Measurements from ENCODE around the gene HSD17B7.
"Not testable (repeated sequence)": the region's sequence is repeated elsewhere in the genome, so short reads cannot be mapped to it uniquely, and the experiment has no call there.

The HSD17B7 gene

DNA sequence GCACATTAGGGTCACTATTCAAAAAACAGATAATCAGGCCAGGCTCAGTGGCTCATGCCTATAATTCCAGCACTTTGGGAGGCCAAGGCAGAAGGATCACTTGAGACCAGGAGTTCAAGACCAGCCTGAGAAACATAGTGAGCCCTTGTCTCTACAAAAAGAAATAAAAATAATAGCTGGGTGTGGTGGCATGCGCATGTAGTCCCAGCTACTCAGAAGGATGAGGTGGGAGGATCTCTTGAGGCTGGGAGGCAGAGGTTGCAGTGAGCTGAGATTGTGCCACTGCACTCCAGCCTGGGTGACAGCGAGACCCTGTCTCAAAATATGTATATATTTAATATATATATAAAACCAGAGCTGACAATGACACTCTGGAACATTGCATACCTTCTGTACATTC, 21.9 kb downstream of the HSD17B7 start:
- not testable (repeated sequence) for DNase-seq (ENCODE audit: low read depth)

DNA sequence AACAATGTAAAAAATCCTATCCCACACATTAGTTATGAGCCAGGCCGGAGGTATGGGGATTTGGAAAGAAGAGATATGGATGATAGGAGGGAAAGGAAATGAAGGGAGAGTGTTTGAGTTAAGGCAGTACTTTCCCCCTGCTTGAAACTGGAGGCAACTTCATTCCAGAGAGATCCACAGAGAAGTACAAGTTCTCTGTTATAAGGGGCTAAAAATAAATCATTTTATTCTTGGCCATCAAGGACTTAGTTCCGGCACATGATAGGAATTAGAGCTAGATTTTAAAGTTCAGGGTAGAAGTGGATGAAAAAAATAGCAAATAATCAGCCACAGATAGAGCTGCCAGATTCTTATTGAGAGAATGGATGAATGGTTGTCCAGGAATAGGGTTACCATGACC, 27.6 kb downstream of the HSD17B7 start:
- DNase-seq (ENCODE audit: low read depth) = not testable (repeated sequence)

DNA sequence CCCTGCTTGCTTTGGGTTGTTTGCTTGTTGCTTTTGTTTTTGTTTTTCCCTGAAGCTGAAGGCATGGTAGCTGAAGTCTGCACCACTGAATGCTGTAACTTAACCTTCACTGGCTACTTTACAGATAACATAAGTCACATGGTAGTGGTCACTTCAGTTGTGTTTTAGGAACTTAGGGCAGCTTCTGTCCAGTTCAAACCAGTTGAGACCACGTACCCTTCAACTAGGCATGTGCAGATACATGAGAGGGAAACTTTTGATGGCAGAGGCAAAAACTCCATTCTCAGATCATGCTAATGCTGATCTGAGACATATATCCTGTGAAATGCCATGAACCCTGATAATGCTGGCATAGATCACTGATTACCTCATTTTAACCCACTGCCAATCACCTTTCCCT, 28.2 kb downstream of the HSD17B7 start:
- not testable (repeated sequence) for DNase-seq (ENCODE audit: low read depth)

DNA sequence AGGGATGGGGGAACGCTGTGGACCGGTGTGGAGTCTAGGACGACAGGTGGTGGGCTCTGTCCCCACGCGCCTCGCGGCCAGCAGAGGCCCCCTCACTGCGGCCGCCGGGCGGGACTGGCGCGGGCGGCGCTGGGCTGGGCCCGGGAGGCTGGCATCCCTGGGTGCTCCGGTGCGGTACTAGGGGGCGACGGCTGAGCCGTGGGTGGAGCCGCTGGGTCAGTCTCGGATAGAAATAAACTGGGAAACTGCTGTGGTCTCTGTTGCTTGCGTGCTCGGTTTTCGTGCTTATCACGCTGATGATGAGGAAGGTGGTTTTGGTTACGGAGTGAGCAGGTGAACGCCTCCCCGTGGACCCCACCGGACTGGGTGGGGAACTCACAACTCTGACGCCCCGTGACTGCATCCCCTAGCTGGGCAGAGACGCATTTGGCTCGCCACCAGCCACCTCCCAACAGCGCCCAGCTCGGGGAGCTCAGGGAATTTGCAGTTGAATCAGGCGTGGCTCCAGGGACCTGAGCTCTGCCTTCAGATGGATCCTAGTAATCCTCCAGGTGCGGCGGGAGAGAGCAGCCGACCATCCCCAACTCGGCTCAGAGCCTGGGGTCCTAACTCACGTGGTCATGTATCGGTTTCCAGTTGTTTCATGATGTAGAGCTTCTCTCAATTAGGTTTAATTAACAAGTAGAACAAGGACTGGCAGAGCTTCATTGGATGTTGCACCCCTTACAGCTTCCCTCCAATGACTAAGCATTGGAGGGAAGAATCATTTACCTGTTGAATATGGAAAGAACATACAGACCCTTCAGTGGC, 32.1 kb downstream of the HSD17B7 start:
- no peak for DNase-seq (ENCODE audit: low read depth)

DNA sequence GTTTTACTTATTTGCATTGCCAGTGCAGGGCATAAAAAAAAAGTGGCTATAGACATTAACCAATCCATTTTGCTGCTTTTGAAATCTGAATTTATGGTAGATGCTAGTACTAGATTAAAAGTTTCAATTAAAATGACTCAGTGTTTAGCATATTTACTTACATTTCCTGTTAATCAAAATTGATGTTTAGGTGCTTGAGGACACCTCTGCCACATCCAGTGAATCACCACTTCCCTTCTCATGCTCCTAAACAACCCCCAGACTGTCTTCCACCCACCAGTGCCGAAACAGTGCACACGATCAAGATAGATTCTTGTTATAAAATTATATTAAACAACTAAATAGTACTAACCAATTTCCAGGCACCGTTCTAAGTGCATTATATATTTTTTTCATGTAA, 32.7 kb downstream of the HSD17B7 start:
- DNase-seq (ENCODE audit: low read depth) = no peak

DNA sequence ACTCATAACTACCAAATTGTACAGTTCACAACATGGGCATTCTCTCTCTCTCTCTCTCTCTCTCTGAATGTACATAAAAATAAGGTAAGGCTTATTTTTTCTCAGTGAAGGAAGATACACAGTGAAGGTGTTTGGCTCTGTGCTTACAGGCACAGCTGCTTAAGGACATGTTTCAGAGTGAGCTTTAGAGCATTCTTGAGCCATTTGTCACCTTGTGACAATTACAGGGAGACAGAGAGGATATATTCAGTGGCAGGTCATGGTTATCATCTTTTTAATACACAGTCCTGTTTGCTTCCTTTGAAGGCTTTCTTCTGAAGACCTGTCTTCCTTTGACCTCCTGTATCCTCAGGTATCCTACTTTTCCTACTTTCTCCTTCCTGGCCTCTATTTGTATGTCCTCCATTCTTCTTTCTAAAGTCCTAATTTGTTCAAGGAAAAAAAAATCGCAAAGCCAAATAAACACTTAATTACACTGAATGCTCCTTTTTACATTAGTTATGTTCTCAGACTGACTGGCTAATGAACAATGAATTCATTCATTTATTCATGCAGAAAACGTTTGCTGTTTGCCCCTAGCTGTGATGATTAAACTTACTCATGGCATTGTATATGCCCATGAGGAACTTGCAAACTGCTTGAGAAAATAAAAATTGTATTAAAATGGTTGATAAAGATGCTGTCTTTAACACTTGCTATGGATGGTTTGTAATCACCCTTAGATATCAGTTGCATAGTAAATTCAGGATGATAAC, 33.4 kb downstream of the HSD17B7 start:
- DNase-seq (ENCODE audit: low read depth) = no peak

DNA sequence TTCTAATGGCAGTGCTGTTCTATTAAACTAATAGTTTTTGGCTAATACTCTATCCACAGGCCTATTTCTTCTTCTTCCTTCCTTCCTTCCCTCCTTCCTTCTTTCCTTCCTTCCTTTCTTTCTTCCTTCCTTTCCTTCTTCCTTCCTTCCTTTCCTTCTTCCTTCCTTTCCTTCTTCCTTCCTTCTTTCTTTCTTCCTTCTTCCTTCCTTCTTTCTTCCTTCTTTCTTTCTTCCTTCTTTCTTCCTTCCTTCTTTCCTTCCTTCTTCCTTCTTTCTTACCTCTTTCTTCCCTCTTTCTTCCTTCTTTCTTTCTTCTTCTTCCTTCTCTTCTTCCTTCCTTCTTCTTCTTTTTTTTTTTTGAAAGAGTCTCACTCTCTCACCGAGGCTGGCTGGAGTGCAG, 38.8 kb downstream of the HSD17B7 start:
- DNase-seq (ENCODE audit: low read depth) = no peak

DNA sequence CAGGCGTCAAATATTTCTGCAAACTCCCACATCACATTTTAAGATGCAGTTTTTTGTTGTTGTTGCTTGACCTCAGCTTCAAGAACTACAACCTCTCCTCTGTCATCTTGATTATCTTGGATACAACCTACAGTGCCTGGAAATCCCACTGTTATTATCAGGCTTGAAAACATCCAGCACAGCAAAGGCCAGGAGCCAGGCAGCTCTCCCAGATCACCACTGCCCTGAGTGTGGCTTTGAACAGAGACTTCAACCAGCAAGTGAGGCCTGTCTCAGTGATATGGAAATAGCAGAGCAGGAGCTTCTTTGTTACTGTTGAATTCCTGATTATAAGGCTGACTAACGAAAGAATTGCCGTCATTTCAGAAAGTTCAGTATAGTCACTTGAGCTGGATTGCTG, 42.0 kb downstream of the HSD17B7 start:
- no peak for DNase-seq (ENCODE audit: low read depth)

DNA sequence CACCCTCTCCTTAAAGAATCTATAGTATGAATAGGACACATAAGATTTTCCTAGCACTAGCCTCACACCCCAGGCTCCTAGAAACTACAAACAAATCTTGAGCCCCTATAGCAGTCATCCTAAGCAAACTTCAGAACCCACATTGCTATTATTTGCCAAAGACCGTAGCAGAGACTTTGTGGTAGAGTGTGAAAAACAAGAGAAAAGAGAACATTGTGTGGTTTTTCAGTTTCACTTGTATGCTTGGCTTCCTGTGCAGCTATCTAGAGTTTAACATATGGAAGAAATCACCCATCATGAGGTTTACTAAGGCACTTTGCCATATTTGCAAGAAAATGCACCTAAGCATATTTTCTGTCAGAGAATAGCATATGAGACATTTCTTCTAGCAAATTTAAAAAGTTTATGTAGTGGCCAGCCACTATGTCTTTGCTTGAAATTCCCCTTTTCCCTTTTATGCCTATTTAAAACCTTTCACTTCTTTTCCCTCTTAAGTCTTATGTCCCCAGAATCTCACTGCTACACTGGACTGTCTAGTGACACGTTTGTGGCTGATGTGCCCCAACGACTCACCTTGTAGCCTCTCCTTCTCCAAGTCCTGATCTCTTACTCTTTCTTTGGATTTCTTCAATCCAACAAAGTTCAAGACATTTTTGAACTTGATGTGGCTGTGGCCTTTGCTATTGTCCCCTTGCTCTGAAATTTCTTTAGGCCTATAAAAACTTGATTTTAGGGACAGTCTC, 44.8 kb downstream of the HSD17B7 start:
- DNase-seq (ENCODE audit: low read depth) = no peak

DNA sequence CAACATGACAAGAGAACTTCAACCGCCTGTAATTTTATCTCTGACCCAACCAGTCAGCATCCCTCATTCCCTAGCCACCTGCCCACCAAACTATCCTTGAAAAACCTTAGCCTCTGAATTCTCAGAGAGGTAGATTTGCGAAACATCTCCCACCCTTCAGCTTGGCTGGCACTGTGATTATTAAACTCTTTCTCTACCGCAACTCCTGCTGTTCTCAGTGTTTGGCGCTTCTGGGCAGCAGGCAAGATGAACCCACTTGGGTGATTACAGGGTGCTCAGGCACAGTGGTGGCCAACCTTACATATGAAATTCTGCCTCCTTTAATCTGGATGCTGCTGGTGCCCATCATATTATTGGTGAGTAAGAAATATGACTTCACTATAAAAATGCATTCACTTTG, 48.4 kb downstream of the HSD17B7 start:
- no peak for DNase-seq (ENCODE audit: low read depth)

DNA sequence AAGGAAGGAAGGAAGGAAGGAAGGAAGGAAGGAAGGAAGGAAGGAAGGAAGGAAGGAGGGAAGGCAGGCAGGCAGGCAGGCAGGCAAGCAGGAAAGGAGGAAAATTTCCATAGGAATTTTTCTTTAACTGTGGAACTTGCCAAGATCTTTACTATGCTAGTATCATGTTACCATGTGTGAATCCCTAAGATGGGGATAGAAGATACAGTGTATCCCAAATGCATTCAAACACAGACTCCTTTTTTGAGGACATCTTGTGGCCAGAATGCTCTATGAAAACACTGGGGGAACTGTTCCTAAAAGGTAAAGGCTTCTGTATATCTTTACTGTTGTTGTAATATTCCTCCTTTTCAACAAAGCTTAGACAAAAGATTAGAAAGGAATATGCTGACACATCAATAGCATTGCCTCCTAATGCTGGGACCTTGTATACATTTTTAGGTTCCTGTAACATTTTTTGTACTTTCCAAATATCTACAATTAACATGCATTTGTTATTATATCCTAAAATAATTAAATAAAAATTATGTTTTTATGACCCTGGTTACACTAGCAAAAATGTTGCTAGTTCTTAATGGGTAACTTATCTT, 49.8 kb downstream of the HSD17B7 start:
- DNase-seq (ENCODE audit: low read depth) = no peak

DNA sequence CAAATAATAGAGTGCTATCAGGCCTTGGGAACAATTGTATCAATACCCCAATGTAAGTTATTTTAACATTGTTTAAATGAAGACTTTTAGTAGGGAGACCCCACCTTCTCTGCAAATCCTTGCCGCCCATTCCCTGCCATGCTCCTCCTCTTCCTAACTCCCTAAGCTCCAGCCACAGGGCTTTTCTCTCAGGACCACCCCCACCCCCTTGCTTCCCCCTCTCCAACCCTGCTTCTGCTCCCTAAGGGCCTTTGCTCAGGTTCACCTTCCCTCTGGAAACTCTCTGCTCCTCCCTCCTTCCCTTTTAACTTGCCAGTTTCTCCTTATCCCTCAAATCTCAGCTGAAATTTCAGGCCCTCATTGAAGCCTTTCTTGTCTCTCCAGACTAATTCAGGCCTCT, 53.7 kb downstream of the HSD17B7 start:
- no peak for DNase-seq (ENCODE audit: low read depth)

DNA sequence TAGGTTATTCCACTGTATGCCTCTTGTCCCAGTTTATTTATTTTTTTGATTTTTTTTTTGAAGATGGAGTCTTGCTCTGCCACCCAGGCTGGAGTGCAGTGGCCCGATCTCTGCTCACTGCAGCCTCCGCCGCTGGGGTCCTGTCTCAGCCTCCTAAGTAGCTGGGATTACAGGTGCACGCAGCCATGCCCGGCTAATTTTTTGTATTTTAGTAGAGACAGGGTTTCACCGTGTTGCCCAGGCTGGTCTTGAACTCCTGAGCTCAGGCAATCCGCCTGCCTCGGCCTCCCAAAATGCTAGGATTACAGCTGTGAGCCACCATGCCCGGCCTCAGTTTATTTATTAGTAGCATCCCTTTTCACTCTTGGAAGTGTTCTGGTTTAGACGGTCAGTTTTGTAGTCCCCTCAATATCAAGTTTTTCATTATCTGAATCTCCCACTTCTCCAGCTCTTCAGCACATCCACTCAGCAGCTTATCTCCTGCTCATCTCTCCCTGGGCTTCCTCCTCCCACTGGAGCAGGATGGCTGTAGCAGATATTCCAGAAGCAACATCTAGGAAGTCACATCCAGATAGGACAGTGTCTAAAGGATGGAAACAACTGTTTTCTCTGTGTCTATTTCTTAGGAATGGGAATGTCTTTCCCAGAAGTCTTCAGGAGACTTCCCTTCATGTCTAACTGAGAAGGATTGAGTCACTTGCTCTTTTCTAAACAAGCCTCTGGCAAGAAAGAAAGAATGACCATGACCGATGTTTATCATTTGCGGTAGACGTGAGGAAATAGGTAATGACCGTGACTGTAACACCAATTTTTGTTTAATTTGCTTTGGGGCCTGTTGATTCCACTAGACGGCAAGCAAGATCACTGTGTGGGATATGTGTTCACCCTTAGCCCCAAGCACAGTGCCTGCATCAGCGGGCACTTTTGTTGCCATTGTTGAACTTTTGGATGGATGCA, 56.0 kb downstream of the HSD17B7 start:
- no peak for DNase-seq (ENCODE audit: low read depth)

DNA sequence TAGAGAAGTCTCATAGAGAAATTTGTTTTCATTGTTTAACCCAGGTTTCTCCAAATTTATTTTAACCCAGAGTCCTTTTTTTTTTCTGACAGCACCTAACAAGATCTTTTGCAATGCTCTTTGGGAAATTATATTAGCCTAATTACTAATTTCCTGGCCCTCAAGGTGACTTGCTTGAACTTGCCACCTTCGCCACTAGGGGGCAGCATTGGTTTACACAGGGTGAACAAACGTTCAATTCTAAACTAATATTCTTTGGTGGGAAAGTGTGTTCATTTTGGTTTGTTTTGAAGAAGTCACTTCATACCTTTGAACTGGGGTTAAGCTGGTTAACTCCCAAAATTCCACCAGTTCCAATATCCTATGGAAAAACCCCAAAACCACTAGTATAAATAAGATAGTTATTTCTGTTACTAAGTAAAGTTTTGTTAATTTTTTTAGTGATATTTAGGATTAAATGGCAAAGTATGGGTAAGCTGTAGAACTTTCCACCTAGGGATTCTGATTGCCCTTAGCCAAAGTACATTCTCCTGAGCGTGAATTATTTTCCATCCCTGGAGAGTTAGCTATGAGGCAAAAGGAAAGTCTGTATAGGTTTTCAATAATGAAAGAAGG, 57.4 kb downstream of the HSD17B7 start:
- DNase-seq (ENCODE audit: low read depth) = peak; percentile 54

DNA sequence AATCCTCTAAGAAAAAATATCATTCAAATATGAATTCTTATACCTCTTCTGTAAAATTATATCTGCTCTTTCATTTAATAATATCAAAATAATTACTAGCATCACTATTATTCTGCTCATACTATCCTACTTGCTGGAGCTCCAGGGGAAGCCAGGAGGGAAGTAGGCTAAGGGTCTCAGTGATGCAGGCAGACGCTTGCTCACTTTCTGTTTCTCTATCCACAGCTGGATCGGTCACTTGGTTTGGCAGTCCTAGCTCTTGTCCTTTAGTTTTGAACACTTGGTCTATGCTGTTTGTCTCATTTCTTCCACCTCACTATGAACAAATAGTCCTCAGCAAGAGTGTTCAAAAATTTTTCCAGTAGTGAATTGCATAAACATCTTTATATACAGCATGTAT, 59.2 kb downstream of the HSD17B7 start:
- DNase-seq (ENCODE audit: low read depth) = no peak

DNA sequence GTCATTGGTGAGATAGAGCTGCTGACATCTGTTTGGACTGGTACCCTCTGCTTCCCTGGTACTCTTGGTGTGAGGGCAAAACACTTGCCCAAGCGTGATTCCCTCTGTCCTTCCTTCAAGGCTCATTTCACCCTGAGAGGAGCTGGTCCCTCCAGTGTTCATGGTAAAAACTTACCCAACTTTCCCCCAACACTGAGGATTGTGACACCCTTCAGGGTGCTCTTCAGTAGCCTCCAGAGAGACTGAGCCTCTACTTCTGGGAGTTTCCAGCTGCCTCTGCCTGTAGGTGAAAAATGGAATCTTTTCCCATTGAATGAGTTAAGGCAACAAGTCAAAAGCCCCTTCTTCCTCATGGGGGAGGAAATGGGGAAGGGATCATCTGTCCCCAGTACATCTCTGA, 60.8 kb downstream of the HSD17B7 start:
- no peak for DNase-seq (ENCODE audit: low read depth)

DNA sequence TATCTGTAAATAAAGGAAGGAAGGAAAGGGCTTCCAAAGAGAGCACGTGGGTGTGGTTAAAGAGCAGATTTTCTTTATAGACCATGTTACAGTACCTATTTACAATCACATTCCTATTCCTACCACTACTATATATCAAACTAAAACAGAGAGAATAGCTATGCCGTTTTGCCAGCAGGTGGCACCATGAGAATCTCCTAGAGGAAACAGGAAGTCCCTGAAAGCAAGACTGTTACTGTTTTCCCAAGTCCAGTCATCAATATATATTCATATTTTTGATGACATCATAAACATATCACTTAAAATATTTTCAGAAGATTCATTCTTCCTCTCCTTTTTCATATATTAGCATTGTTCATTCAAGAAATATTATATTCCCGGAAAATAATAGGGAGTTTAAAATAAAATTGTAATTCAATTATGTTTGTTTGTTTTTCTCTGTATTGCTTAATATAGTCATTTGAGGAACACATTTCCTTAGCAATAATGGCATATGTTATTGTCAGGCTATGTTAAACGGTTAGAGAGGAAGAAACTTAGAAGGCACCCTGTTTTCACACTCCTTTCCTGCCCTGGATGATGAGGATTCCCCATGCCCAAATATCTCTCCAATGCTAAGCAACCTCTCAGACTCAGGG, 63.9 kb downstream of the HSD17B7 start:
- DNase-seq (ENCODE audit: low read depth) = peak; percentile 69

DNA sequence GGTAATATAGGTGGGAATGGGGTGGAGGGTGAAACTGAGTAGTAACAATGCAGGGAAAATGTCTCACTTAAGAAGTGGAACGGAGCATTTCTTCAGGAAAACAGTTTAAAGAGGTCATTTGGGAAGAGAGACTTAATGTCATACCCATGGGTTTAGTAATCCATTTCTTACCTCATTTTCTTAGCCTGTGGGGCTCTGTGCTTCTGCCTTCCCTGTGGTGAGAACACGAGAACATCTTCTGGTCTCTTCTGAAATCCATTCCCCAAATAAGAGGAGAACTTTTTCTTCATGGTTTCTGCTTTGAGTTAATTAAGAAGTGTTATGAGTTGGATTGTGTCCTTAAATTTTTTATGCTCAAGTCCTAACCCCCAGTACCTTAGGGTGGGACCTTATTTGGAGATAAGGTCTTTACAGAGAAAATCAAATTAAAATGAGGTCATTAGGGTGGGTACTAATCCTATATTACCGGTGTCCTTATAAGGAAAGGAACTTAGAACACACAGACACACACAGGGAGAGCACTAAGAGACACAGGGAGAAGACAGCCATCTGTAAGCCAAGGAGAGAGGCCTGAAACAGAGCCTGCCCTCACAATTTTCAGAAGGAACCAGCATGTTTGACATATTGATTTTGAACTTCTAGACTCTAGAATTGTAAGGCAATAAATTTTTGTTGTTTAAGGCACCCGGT, 65.1 kb downstream of the HSD17B7 start:
- no peak for DNase-seq (ENCODE audit: low read depth)

DNA sequence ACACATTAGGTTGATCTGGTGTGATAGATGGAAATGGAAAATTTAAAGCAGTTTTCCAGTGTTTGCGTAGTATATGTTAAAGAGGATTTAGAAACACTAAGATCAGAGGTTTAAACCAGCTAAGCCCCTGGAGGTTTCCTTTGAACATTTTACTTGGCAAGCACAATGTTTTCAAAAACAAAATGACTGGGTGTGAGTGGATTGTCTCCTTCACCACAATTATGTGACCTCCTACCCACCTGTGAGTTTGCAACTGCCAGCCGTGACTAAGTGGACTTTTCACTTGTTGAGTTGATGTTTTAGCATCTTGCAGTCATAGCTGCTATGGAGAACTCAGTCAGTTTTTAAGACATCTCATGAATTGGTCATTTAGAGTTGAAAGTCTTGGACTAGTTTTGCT, 65.8 kb downstream of the HSD17B7 start:
- DNase-seq (ENCODE audit: low read depth) = peak; percentile 86

DNA sequence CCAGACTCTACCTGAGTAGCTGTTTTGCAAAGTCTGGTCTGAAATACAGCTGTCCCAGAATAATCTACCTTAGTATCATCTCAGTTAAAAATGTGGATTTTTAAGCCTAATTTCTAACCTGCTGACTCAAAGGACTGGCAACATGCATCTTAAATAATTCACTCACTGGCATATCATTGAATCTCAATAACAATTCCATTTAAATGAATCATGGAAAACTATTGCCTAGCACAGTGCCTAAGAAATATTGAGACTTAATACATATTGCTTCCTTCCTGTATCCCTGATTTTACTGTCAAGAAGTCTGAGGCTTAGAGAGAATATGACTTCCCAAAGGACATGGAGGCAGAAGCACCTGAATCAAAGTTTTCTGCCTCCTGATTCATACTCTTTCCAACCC, 67.3 kb downstream of the HSD17B7 start:
- no peak for DNase-seq (ENCODE audit: low read depth)

Measured in stromal cell of bone marrow (primary cell).